ENCODE data around the gene PDE4B.
"Not testable (repeated sequence)": the region's sequence is repeated elsewhere in the genome, so short reads cannot be mapped to it uniquely, and the experiment has no call there.

Gene PDE4B

GRCh38 chr1:65998763-65999583 is 206.3 kb downstream of the PDE4B start:
- no peak for DNase-seq

DNA sequence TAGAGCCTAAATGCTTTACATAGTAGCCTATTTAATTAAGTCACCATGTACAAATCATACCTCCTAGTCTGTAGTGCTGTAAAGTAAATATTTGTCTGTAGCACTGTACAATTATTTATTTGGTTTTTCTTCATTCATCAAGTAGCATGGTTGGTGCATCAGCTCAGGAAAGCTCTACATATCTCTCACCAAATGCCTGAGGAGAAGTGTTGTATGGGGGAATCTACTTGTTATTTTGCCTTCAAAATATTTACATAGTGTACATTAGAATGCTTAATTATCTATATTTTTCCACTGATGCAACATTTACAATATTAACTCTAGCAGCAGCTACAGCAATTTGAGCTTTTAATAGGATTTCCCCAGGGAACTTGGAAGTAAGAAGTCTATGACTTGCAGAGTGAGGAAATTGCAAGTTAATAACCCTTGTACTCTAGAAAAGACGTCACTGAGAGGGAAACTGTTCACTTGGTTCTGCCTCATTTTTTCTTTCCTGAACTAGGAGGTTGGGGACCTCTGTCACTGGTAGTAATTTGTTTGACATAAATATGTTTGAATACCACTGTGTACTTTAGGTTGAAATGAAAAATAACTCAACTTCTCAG is 207.4 kb downstream of the PDE4B start:
- no peak for DNase-seq

- DNase-seq, result no peak
These were observed 211.0 kb downstream of the PDE4B start for GRCh38 chr1:66003690-66004089.

- not testable (repeated sequence) for DNase-seq
These were observed 213.8 kb downstream of the PDE4B start for GRCh38 chr1:66006534-66006933.

GRCh38 chr1:66012106-66012784 is 219.6 kb downstream of the PDE4B start:
- DNase-seq, result no peak

- no peak for DNase-seq
These were observed 220.7 kb downstream of the PDE4B start for GRCh38 chr1:66013371-66013770.

DNA sequence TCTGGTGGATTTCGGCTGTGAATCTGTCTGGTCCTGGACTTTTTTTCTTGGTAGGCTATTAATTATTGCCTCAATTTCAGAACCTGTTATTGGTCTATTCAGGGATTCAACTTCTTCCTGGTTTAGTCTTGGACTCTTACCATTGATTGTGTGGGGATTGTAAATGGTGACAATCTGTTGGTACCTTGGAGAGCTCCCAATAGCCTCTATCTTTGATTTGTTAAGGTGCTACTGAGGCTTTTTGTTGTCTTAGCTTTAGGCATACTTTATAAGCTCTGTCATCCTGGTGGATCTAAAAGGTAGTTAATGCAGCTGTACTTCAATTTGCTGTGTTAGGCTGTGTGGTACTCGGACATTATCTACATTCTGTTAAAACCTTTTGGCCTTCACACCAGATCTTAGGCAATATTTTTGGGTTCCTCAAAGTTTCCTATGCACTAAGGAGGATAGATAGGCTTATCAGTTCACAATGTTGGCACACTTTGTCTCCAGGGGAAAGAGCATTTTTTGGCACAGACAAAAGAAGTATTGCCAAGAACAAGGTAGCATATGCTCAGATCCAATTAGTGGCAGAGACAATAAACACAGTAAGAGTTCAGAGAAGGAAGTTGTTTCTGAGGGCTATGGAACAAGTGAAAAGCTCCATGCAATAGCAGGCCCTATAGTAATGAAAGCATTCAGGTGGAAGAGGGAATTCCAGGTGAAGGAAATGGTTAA is 230.4 kb downstream of the PDE4B start:
- no peak for DNase-seq

GRCh38 chr1:66025188-66025587 is 232.5 kb downstream of the PDE4B start:
- DNase-seq, result no peak

DNA sequence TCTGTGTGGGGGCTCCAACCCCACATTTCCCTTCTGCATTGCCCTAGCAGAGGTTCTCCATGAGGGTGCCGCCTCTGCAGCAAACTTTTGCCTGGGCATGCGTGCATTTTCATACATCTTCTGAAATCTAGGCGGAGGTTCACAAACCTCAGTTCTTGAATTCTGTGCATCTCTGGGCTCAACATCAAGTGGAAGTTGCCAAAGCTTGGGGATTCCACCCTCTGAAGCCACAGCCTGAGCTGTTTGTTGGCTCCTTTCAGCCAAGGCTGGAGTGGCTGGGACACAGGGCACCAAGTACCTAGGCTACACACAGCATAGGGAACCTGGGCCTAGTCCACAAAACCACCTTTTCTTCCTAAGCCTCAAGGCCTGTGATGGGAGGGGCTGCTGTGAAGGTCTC is 235.3 kb downstream of the PDE4B start:
- DNase-seq, result no peak

GRCh38 chr1:66033781-66034180 is 241.1 kb downstream of the PDE4B start:
- DNase-seq, result no peak

- no peak for DNase-seq
These were observed 243.0 kb downstream of the PDE4B start for GRCh38 chr1:66035616-66036245.

GRCh38 chr1:66041654-66042053 is 249.0 kb downstream of the PDE4B start:
- DNase-seq, result no peak

- DNase-seq, result peak; percentile 13
These were observed 250.5 kb downstream of the PDE4B start for GRCh38 chr1:66043186-66043585.

- no peak for DNase-seq
These were observed 252.2 kb downstream of the PDE4B start for GRCh38 chr1:66044912-66045311.

DNA sequence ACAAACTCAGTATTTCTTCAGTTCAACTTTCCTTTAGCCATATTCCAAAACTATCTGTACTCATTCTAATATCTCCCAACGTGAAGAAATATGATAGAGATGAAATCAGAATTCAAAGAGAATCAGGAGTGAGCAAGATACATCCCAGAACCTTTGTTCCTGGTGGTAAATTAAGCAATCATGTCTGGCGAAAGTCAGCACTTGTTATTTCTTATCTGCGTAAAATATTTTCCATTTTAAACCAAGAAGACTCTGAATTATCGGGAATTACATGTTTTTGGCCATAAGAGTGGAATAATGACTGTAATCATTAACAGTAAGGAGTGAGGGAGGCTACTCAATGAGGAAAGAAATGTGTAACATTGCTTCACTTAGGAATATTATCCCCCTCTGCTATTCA is 253.7 kb downstream of the PDE4B start:
- DNase-seq, result no peak

DNA sequence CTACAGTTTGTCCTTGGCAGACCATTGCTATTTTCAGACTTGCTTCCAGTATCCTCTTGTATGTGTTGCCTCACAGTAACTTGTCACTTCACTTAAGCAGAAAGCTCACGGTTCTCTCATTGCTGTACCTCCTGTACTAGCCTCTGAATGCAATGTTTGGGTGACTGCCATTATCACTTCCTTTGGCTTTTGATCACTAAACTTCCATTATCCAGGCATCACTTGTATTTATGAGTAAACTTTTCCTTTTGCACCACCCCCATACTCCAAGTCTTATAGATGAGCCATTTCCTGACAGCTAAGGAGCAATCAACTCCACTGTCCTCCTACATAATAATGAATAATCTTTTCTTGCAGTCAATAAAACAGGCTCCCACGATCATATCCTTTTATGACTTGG is 255.3 kb downstream of the PDE4B start:
- DNase-seq, result no peak

- DNase-seq, result no peak
These were observed 257.4 kb downstream of the PDE4B start for GRCh38 chr1:66050123-66050522.

- DNase-seq, result no peak
These were observed 257.9 kb downstream of the PDE4B start for GRCh38 chr1:66050633-66051032.

DNA sequence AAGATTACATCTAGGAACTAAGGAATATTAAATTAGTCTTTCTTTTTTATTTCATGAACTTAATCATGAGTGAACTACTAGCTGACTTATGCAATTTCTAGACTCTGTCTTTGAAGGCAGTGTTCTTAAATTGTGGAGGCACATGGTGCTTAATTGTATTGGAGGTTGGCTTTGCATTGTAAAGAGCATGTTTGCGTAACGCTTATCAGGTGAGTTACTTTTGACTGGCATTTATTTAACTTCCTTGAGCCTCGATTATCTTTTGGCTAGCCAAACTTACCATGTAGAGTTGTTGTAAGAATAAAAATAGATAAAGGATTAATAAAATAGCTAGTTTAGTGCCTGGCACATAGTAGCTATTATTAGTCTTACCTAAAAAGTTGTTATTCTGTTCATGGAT is 262.4 kb downstream of the PDE4B start:
- no peak for DNase-seq

GRCh38 chr1:66057448-66057847 is 264.8 kb downstream of the PDE4B start:
- not testable (repeated sequence) for DNase-seq

DNA sequence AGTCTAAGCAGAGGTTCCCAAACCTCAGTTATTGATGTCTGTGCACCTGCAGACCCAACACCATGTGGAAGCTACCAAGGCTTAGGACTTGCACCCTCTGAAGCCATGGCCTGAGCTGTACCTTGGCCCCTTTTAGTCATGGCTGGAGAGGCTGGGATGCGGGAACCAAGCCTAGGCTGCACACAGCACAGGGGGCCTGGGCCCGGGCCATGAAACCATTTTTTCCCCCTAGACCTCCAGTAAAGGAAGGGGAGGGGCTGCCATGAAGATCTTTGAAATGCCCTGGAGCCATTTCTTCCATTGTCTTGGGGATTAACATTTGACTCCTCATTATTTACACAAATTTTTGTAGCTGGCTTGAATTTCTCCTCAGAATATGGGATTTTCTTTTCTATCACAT is 265.9 kb downstream of the PDE4B start:
- DNase-seq, result no peak

DNA sequence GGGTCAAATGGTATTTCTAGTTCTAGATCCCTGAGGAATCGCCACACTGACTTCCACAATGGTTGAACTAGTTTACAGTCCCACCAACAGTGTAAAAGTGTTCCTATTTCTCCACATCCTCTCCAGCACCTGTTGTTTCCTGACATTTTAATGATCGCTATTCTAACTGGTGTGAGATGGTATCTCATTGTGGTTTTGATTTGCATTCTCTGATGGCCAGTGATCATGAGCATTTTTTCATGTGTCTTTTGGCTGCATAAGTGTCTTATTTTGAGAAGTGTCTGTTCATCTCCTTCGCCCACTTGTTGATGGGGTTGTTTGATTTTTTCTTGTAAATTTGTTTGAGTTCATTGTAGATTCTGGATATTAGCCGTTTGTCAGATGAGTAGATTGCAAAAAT is 274.5 kb downstream of the PDE4B start:
- not testable (repeated sequence) for DNase-seq
